ENCODE results near the gene TMCO4. TPM values are rescaled to one million over a fixed set of nuclear protein-coding genes. Genes with fewer than 3 reads are reported as not detected.

The TMCO4 gene
- total and polyA plus RNA-seq, 2 of the 4 experiments (the other 2 are of a cell fraction), result 7.3 to 8.6 TPM

- ChIA-PET POLR2A (ENCODE audit: unreplicated experiment) (no interaction called here), CTCF (no interaction called here)
- no peak overlapping the region for H2BK120ac ChIP-seq (ENCODE audit: low read depth, low read length)
- H4K20me1 ChIP-seq (ENCODE audit: insufficient read depth, low read length), result no peaks in the 10 kb centered on the region
- no peak overlapping the region for H3K18ac ChIP-seq (ENCODE audit: low read depth, low read length)
- peaks cover 8% of the 10 kb centered on the region for H3K27me3 ChIP-seq (ENCODE audit: control insufficient read depth, insufficient read depth, low read length)
- in situ Hi-C loops (cut with MboI; ENCODE audit: low sequenced_read_pairs), result no loop called here
- no peak overlapping the region for H2AK9ac ChIP-seq (replicated peaks; ENCODE audit: low read depth, low read length, poor library complexity)
- H2BK20ac ChIP-seq (ENCODE audit: low read depth, low read length), result no peak overlapping the region
- no peak overlapping the region for H4K8ac ChIP-seq (ENCODE audit: low read depth in 2 of 2, low read length in 2 of 2)
- no peaks in the 10 kb centered on the region for H3K36me3 ChIP-seq (ENCODE audit: control insufficient read depth, insufficient read depth, low read length)
- WGBS, 2 experiments (ENCODE audit: extremely low coverage in 2 of 2, insufficient read length in 1 of 2), result no CpG with 5 or more reads among the region's 4 CpGs
- intact Hi-C loops (cut with micrococcal nuclease), result no loop called here
- H3K56ac ChIP-seq (ENCODE audit: extremely low read depth, insufficient read depth, low read length), result no peak overlapping the region
- no peak overlapping the region for H3K27ac ChIP-seq (ENCODE audit: insufficient read depth, low read length)
- no peaks in the 10 kb centered on the region for H3K9me3 ChIP-seq (ENCODE audit: control insufficient read depth, insufficient read depth, low read length)
- H3K9me1 ChIP-seq (ENCODE audit: insufficient read depth, low read length), result no peaks in the 10 kb centered on the region
- H3K4me2 ChIP-seq (ENCODE audit: low read depth, low read length), result no peak overlapping the region
- H3K4me3 ChIP-seq (ENCODE audit: insufficient read depth, low read depth, low read length), result no peak overlapping the region
- H3K4ac ChIP-seq (ENCODE audit: low read depth, low read length), result no peak overlapping the region
- no peak overlapping the region for H4K91ac ChIP-seq (ENCODE audit: insufficient read depth, low read depth, low read length)
- H3K9ac ChIP-seq (ENCODE audit: low read depth, low read length), result no peak overlapping the region
- no peak overlapping the region for H2BK5ac ChIP-seq (ENCODE audit: low read depth, low read length, poor library complexity, severe bottlenecking)
- no peak overlapping the region for H3K14ac ChIP-seq (replicated peaks; ENCODE audit: low read depth, low read length)
- DNase-seq, result peak; percentile 19
- H3K4me1 ChIP-seq (ENCODE audit: control insufficient read depth, insufficient read depth, low read length), result no peaks in the 10 kb centered on the region
- BruUV-seq (replicated peaks), result no TSS peak
- no peak overlapping the region for H2BK15ac ChIP-seq (ENCODE audit: low read depth, low read length)
- no peak overlapping the region for H3K23ac ChIP-seq (ENCODE audit: low read depth, low read length)
- no peak overlapping the region for H4K5ac ChIP-seq (ENCODE audit: low read depth, low read length)
- dilution Hi-C loops (cut with HindIII; ENCODE audit: low sequenced_read_pairs, unreplicated experiment), result no loop called here
- ATAC-seq (ENCODE audit: low read depth), result no peak
- H2AFZ ChIP-seq (replicated peaks; ENCODE audit: low read length, poor library complexity), result no peak overlapping the region
- H3K79me1 ChIP-seq (ENCODE audit: low read depth in 1 of 2, low read length in 2 of 2), result no peaks in the 10 kb centered on the region
- H2AK5ac ChIP-seq (ENCODE audit: low read depth, low read length), result no peak overlapping the region
- TF ChIP-seq CTCF (conservative IDR thresholded peaks at IDR 0.05; ENCODE audit: low read depth, low read length), result no peak
- no peak for TF ChIP-seq MAFK (IDR thresholded peaks at IDR 0.05; ENCODE audit: low read depth, low read length)
- TF ChIP-seq MAZ (IDR thresholded peaks at IDR 0.05; ENCODE audit: borderline replicate concordance, low read depth, low read length), result no peak
- TF ChIP-seq FOS (IDR thresholded peaks at IDR 0.05; ENCODE audit: low read depth, low read length), result no peak
- TF ChIP-seq USF2 (IDR thresholded peaks at IDR 0.05; ENCODE audit: low read depth, low read length), result 0 out of 2 replicates have a peak, but pooled peaks have one; percentile 34
- no peak for TF ChIP-seq NFE2L2 (IDR thresholded peaks at IDR 0.05; ENCODE audit: low read depth, low read length)
- TF ChIP-seq POLR2A (IDR thresholded peaks at IDR 0.05; ENCODE audit: low read depth, low read length), result no peak
Observed at GRCh38 chr1:19824541-19824940, 24.8 kb upstream of the TMCO4 start.
